NCI-H1436 treated with DMSO at 0.1 percent for 48 hours (cell line): Measurements from ENCODE around the gene HNF1B.

Source experiments
- DNase-seq: peaks from one replicate; lab custom pipeline; 2025; lab: John Stamatoyannopoulos, UW

The HNF1B gene

DNA sequence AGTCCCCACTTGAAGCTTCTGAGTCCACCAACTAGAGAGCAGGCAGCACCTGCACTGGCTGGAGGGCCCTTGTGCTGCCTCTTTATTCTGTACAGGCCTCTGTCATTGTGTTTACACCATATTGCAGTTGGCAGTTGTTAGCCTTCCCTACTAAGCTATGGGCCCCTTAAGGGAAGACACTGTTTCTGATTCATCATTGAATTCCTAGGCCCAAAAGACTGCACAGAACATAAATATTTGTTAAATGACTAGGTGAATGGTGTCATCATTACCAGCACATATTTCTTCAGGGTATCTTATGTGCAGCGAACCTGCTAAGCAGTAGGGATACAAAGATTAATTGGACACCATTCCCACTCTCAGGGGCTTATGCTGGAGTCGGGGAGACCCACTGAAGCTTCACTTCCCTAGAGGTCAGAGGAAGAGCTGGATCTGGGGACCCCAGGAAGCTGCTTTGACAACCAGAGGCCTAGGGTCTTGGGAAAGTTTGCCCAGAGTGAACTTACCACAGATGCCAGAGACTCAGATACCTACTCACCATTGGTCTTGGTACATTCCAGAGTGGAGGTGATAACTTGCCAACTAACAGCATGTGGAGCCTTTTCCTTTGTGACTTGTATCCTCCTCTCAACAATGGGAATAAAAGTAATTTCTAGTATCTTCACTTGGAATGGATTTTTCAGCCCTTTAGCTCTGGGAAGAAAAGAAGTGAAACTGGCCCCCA is 72.9 kb downstream of the HNF1B start:
- no peak for DNase-seq

DNA sequence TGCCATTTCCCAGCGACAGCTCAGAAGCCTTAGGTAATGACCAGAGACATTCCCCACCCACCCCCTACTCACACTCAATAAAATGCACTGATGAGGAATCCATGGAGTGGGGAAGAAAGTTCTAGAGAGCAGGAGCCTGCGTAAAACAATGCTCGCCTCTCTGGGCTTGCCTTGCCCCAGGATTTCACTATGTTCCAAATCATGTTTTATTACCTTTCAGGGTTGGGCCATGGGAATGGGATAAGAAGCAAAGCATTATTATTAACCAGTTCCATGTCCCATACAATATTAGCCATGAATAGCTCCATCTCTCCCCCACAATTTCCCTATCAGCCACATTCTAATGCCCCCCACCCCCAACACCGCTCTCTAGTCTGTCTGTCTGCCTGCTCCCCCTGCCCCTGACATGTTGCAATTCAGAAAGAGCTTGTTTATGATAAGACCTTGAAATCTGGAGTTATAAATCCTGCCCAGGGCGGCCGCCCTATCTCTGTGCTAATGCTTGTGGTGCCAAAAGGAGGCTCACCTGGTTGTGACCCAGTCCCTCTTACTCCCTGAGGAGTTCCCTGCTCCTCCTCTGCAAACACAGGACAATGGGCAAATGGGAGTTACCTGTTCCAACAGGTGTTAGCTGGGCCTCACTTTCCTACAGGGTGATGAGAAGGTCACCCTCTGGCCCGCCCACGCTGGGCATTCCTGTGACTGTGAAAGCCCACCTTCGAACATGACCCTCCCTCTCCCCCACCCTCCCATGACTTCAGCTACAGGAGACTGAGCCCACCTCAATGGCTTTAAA is 73.6 kb downstream of the HNF1B start:
- DNase-seq, result no peak

- no peak for DNase-seq
Measured at GRCh38 chr17:37667039-37667438, 77.8 kb downstream of the HNF1B start.

DNA sequence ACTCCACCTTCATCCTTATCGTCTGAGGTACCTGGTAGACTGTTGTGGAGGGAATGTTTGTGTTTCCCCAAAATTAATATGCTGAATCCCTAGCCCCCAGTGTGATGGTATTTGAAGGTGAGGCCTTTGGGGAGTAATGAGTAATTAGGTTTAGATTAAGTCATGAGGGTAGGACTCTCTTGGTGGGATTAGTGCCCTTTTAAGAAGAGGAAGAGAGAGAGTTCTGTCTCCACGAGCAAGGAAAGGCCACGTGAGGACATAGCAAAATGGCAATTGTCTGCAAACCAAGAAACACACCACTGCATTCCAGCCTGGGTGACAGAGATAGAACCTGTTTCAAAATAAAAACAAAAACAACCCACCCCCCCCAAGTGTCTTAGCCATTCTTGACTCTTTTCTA is 80.6 kb downstream of the HNF1B start:
- DNase-seq, result no peak

GRCh38 chr17:37662353-37662752 is 82.5 kb downstream of the HNF1B start:
- no peak for DNase-seq

DNA sequence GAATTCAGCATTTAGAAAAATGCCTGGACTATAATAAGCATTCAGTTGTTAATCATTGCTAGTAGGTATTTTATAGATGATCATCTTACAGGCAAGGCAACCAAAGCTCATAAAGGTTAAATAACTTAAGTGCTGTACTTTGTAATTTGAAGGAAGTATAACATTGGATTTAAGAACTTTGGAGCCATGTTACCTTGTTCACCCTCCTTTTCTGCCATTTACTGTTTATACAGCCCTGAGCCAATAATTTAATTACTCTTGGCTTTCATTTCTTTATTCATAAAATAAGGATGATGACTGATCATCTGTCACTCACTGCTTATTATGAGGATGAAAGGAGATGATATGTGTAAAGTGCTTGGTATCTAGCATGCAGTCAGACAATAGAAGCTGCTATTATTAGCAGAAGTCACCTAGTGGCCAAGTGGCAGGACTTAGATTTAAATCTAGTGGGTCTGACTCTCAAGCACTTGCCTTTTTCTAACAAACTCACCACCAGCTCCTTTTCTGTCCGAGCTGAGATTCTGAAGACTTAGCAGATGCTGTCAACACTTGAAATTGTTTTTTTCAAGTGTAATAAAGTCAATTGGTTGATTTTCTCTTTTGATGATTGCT is 83.4 kb downstream of the HNF1B start:
- no peak for DNase-seq

GRCh38 chr17:37659925-37660324 is 84.9 kb downstream of the HNF1B start:
- no peak for DNase-seq

GRCh38 chr17:37657202-37657601 is 87.7 kb downstream of the HNF1B start:
- no peak for DNase-seq

DNA sequence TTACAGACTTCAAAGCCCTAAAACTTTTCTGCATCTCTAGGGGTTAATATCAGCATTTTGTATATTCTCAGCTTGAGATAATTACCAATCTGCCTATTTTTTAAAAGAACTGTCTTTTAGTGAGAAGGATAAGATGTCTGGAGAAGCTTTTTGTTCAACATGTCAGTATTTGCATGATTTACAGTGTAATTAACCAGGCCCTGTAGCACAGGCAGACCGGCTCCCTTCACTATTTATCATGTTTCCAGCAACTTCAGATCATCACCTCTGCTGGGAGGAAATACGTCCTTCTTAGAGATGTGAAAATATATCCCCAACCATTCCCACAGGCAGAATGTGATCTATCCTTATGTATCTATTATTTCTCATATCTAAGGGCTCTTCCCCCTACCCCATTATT is 93.0 kb downstream of the HNF1B start:
- DNase-seq, result no peak

DNA sequence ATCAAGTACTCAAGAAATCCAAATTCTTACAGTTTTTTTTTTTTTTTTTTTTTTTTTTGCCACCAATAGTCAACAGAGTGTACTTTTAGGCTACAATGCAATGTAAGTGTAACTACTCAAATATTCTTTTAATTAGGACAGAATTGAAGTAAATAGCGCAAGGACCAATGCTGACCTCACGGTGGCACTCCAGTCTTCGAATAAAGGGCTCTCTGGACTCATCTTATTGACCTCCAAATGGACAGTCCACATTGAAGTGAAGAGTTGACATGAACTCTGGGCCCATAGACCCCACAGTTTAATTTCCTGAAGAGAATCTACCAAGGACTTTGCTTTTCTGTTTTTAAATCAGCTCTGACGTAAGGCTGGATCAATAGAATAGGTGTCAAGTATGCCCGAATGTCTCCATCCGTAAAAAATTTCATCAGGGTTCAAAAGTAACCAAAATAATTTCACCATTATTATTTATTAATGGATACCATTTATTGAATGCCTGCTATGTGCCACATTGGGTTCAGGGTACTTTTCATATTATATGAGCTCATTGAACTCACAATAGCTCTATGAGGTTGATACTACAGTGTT is 94.3 kb downstream of the HNF1B start:
- no peak for DNase-seq

GRCh38 chr17:37648555-37648954 is 96.3 kb downstream of the HNF1B start:
- DNase-seq, result no peak

DNA sequence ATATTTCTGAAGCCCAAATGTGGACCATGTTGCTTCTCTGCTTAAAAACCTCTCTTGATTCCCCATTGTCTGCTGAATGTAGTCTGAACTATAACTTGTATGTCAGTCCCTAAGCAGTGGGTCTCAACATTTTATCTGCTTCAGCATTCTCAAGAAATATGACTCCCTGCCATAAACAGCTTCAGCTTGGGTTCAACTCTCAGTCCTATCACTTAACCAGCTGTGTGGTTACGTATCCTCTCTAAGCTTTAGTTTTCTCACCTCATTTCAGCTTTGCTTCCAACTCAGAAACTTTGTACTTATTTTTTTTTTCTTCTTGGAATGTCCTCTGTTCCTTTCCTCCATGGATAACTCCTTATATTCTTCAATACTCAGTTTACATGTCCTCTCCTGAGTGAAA is 97.0 kb downstream of the HNF1B start:
- DNase-seq, result no peak

DNA sequence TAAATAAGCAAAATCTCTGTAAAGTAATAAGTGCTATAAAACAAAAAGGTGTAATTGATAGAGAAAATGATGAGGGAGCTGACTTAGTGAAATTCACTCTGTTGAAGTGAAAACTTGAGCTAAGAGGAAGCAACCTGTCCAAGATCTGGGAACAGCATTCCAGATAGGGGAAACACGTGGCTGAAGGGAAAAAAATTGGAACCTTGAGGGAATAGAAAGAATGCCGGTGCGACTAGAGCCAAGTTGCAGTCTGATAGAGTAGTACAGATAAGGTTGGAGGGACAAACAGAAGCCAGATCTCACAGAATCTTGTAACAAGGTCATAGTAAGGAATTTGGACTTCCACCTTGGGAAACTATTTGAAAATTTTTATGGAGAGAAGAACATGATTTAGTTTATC is 101.0 kb downstream of the HNF1B start:
- DNase-seq, result no peak

GRCh38 chr17:37643118-37643766 is 101.6 kb downstream of the HNF1B start, which contains the start of gene DDX52:
TSS of gene DDX52 (minus strand) at chr17:37643446. CDS start at chr17:37643420, 26 bp downstream.
- DNase-seq, result peak; percentile 50

- DNase-seq, result no peak
Measured at GRCh38 chr17:37642681-37643080, 102.2 kb downstream of the HNF1B start.

DNA sequence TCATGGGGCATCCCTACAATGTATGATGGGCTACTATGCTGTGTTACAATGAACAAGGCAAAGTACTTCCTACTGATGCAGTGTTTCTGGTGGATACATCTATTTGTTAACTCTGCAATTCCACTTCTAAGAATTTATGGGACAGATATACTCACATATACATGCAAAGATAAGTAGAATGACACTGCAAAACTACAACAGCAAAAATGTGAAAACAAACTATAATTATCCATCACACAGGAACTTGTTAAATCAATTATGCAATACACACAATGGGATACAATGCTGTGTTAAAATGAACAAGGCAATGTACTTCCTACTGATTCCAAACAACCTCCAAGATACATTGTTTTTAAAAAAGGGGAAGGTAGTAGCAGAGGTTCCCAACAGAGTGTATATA is 104.8 kb downstream of the HNF1B start:
- DNase-seq, result no peak

GRCh38 chr17:37637956-37638355 is 106.9 kb downstream of the HNF1B start:
- DNase-seq, result no peak
